Body of pancreas (tissue), 4 donors: Measurements from ENCODE around the gene KIF13A.

Experiments used
- POLR2A ChIP-seq, 3 donors: fragments of 450-650 bp; IDR thresholded peaks; one replicate each; pipeline ENCODE4 v1.6.1; 2016; ENCODE audit warnings: antibody characterized with exemption in 3 of 3, mild to moderate bottlenecking in 2 of 3
- TF ChIP-seq, protein P1 (sequence below), 7 experiments: fragments of 450-650 bp in 4 of 7; fragments of 200-600 bp in 3 of 7; sonication (generic) in 3 of 7; IDR thresholded peaks; one replicate each; pipeline ENCODE4 v1.5.1; 2016 to 2019; ENCODE audit warnings: antibody characterized with exemption in 7 of 7

DNA sequence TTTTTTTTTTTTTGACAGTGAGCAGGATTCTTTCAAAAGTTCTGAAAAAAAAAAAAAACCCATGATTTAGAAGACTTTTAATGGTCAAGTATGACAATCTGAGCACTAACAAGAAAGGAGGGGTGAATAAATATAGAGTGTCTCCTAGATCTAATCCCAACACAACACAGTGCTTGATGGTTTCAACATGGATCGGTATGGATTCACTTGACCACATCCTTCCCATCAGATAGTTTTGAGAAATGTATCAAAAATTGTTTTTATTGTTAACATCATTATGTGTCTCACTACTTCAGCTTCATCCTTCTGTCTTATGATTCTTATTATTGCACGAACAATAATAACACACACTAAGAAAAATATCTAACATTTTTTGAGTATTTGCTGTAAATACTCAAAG lies 21.0 kb downstream of the KIF13A start:
- TF ChIP-seq POLR2A (IDR thresholded peaks at IDR 0.05) = no peak
- TF ChIP-seq, protein P1, sequence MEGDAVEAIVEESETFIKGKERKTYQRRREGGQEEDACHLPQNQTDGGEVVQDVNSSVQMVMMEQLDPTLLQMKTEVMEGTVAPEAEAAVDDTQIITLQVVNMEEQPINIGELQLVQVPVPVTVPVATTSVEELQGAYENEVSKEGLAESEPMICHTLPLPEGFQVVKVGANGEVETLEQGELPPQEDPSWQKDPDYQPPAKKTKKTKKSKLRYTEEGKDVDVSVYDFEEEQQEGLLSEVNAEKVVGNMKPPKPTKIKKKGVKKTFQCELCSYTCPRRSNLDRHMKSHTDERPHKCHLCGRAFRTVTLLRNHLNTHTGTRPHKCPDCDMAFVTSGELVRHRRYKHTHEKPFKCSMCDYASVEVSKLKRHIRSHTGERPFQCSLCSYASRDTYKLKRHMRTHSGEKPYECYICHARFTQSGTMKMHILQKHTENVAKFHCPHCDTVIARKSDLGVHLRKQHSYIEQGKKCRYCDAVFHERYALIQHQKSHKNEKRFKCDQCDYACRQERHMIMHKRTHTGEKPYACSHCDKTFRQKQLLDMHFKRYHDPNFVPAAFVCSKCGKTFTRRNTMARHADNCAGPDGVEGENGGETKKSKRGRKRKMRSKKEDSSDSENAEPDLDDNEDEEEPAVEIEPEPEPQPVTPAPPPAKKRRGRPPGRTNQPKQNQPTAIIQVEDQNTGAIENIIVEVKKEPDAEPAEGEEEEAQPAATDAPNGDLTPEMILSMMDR (IDR thresholded peaks at IDR 0.05) = no peak
